SH-SY5Y (cell line): ENCODE results near the gene TMIGD1.

Source experiments
- GATA2 ChIP-seq: IDR thresholded peaks from 2 replicates; pipeline ENCODE4 v1.6.1; 2011; ENCODE audit warnings: mild to moderate bottlenecking, low read depth, low read length
- GATA3 ChIP-seq: IDR thresholded peaks from 2 replicates; pipeline ENCODE4 v1.6.1; 2011; ENCODE audit warnings: low read depth, mild to moderate bottlenecking, low read length, moderate library complexity

DNA sequence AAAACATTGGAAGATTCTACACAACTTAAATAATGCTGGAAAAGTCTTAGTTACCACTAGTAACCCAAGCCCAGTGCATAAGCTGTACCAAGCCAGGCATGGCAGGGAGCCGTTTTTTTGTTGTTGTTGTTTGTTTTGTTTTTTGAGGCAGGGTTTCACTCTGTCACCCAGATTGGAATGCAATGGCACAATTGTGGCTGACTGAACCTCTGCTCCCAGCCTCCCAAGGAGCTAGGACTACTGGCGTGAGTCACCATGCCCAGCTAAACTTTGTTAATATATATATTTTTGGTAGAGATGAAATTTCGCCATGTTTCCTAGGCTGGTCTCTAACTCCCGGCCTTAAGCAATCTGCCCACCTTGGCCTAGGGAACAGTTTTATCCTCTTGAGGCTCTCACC is 564 bp upstream of the TMIGD1 start:
- TF ChIP-seq GATA3, result no peak
- no peak for TF ChIP-seq GATA2
